ENCODE data around the gene NPLOC4. TPM values are rescaled to one million over a fixed set of nuclear protein-coding genes. Genes with fewer than 3 reads are reported as not detected.

NPLOC4 gene
- total and polyA plus RNA-seq, 9 of the 15 experiments (the other 6 are each of a cell fraction or from before 2014, with no cell fraction given), result 1.5 to 116 (median 64.5) TPM

DNA sequence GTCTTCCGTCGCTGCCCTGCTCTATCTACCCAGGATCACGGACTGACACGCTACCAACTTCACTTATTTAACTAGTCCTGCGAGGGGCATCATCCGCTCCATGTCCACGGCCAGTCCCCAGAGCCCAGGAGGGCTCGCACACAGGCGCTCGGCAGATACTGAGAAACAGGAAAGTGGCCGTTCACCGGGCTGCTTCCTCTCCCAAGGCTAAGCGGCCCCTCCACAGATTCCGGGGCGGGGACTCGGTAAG lies 29.1 kb upstream of the NPLOC4 start (continued):
- TF ChIP-seq, protein P1, sequence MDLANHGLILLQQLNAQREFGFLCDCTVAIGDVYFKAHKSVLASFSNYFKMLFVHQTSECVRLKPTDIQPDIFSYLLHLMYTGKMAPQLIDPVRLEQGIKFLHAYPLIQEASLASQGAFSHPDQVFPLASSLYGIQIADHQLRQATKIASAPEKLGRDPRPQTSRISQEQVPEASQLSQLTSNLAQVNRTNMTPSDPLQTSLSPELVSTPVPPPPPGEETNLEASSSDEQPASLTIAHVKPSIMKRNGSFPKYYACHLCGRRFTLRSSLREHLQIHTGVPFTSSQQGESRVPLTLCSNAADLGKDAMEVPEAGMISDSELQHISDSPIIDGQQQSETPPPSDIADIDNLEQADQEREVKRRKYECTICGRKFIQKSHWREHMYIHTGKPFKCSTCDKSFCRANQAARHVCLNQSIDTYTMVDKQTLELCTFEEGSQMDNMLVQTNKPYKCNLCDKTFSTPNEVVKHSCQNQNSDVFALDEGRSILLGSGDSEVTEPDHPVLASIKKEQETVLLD (IDR thresholded peaks at IDR 0.05), result no peak
- TF ChIP-seq ZNF583 (CRISPR knock-in tag; IDR thresholded peaks at IDR 0.05), result no peak

DNA sequence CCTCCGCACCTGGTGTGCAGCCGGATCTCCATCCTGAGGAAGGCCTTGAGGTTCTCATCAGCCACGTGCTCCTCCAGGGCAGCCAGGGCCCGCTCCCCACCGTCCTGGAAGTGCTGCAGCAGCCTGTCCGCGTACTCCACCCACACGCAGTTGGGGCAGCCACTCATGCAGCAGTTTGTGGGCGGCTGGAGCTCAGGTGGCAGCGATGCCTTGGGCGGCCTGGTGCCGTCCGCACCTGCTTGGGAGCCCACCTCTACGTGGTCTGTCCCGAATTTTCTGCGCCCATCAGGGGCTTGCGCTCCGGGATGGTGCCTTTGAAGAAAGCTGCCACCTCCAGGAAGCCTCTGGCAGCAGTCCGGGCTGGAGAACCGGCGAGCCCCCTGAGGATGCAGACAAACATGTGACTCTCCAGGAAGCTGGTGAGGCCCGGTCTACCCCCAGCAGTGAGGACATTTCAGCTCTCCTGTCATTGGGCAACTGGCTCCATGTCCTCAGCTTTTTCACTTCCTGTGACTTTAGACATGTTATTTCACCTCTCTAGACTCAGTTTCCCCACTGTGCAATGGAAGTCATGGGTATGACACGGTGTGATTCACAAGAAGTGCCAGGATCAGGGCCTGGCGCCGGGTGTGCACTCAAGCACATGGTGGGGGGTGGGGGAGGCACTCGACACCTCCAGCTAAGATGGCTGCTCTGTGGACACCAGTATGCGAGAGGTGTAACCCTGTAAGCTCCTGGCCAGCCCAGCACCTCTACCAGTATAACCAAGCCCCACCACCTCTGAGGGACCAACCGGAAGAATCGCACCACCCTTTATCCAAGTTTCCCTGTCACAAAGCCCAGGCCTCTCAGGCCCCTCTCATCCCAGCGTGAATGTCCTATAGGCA lies 28.5 kb upstream of the NPLOC4 start:
- Histone ChIP-seq H3K9me1 (ENCODE audit: control insufficient read depth, insufficient read depth, low read length) (no peaks in the 10 kb centered on the region), H2AFZ (ENCODE audit: low read depth, low read length) (peak overlapping the region; percentile 53), H3K4me2 (ENCODE audit: insufficient read depth, low read length) (peak overlapping the region; percentile 94), H3K27me3 (ENCODE audit: control insufficient read depth in 2 of 2, insufficient read depth in 2 of 2, low read length in 2 of 2) (no peaks in the 10 kb centered on the region), H3K4me3 (peak overlapping the region; percentile 87), H4K20me1 (replicated peaks; ENCODE audit: control insufficient read depth, insufficient read depth, low read length) (no peaks in the 10 kb centered on the region), H3K36me3 (ENCODE audit: control insufficient read depth, insufficient read depth, low read length) (peaks cover 45% of the 10 kb centered on the region), H3K4me1 (replicated peaks in 1 of 2; ENCODE audit: control insufficient read depth in 2 of 2, insufficient read depth in 2 of 2, low read length in 2 of 2) (peaks cover 36 to 75% of the 10 kb centered on the region in 2 experiments), H3K79me2 (ENCODE audit: control insufficient read depth, insufficient read depth, low read length) (peaks cover 61% of the 10 kb centered on the region), H3K27ac (ENCODE audit: extremely low read depth, low read depth, low read length) (peak overlapping the region; percentile 98), H3K9me3 (replicated peaks; ENCODE audit: control insufficient read depth, insufficient read depth, low read depth, low read length) (no peaks in the 10 kb centered on the region), H3K9ac (ENCODE audit: insufficient read depth in 1 of 2, low read depth in 2 of 2, low read length in 2 of 2) (peak overlapping the region; percentile 99 to 100)
- CTCF ChIA-PET (ENCODE audit: low intra/inter-chr PET ratio), result no interaction called here
- FAIRE-seq, result no peak
- DNase-seq (ENCODE audit: extremely low read depth in 1 of 4, low spot score in 3 of 4), result peak; percentile 49 to 68 (median 52)
- in situ Hi-C loops (cut with MboI), result no loop called here
- intact Hi-C loops (cut with micrococcal nuclease), result loop anchor here (1.0 to 5.0 kb wide), 2 partner anchors 29 to 37 kb away; partner anchors contain the start of gene MRPL12
- POLR2A ChIA-PET, result interaction anchor here (1.0 to 1.4 kb wide), 2 partner anchors 18 to 37 kb away, joined by 6 read pairs; partner anchors contain the start of genes ARL16 and HGS
- 52% methylated on average over 30 of the region's 30 CpGs for WGBS (ENCODE audit: insufficient coverage, low coverage, missing lambda C conversion rate)
- peak; percentile 51 for ATAC-seq
- no TSS peak for BruUV-seq (replicated peaks)
- TF ChIP-seq NCOA6 (IDR thresholded peaks at IDR 0.05) (no peak), STAG1 (CRISPR knock-in tag; IDR thresholded peaks at IDR 0.05; ENCODE audit: borderline replicate concordance) (no peak), ETS2 (tag; IDR thresholded peaks at IDR 0.05; ENCODE audit: borderline replicate concordance, poor library complexity, severe bottlenecking) (no peak), MXI1 (IDR thresholded peaks at IDR 0.05; ENCODE audit: low read depth, low read length) (no peak), POLR2AphosphoS2 (IDR thresholded peaks at IDR 0.05; ENCODE audit: low read length) (peak; percentile 71; the same call in 1 of the 2 replicates), NFE2L1 (tag; IDR thresholded peaks at IDR 0.05; ENCODE audit: borderline replicate concordance, low read depth) (0 out of 2 replicates have a peak, but pooled peaks have one; percentile 8)
- TF ChIP-seq, protein P2, sequence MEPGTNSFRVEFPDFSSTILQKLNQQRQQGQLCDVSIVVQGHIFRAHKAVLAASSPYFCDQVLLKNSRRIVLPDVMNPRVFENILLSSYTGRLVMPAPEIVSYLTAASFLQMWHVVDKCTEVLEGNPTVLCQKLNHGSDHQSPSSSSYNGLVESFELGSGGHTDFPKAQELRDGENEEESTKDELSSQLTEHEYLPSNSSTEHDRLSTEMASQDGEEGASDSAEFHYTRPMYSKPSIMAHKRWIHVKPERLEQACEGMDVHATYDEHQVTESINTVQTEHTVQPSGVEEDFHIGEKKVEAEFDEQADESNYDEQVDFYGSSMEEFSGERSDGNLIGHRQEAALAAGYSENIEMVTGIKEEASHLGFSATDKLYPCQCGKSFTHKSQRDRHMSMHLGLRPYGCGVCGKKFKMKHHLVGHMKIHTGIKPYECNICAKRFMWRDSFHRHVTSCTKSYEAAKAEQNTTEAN (CRISPR knock-in tag; IDR thresholded peaks at IDR 0.05), result no peak
- TF ChIP-seq, protein P3, sequence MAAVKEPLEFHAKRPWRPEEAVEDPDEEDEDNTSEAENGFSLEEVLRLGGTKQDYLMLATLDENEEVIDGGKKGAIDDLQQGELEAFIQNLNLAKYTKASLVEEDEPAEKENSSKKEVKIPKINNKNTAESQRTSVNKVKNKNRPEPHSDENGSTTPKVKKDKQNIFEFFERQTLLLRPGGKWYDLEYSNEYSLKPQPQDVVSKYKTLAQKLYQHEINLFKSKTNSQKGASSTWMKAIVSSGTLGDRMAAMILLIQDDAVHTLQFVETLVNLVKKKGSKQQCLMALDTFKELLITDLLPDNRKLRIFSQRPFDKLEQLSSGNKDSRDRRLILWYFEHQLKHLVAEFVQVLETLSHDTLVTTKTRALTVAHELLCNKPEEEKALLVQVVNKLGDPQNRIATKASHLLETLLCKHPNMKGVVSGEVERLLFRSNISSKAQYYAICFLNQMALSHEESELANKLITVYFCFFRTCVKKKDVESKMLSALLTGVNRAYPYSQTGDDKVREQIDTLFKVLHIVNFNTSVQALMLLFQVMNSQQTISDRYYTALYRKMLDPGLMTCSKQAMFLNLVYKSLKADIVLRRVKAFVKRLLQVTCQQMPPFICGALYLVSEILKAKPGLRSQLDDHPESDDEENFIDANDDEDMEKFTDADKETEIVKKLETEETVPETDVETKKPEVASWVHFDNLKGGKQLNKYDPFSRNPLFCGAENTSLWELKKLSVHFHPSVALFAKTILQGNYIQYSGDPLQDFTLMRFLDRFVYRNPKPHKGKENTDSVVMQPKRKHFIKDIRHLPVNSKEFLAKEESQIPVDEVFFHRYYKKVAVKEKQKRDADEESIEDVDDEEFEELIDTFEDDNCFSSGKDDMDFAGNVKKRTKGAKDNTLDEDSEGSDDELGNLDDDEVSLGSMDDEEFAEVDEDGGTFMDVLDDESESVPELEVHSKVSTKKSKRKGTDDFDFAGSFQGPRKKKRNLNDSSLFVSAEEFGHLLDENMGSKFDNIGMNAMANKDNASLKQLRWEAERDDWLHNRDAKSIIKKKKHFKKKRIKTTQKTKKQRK (IDR thresholded peaks at IDR 0.05; ENCODE audit: borderline replicate concordance, low read depth, low read length), result no peak
- TF ChIP-seq, protein P4, sequence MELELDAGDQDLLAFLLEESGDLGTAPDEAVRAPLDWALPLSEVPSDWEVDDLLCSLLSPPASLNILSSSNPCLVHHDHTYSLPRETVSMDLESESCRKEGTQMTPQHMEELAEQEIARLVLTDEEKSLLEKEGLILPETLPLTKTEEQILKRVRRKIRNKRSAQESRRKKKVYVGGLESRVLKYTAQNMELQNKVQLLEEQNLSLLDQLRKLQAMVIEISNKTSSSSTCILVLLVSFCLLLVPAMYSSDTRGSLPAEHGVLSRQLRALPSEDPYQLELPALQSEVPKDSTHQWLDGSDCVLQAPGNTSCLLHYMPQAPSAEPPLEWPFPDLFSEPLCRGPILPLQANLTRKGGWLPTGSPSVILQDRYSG (tag; conservative IDR thresholded peaks at IDR 0.05; ENCODE audit: low read depth), result peak; percentile 96

Measured in K562 (cell line).